GM18508 (cell line): ENCODE measurements around the gene MYRFL.
"Not testable (repeated sequence)": the region's sequence is repeated elsewhere in the genome, so short reads cannot be mapped to it uniquely, and the experiment has no call there.

Source experiments
- ATAC-seq: cut with Tn5 transposase; IDR thresholded peaks from one replicate; pipeline ENCODE4 v1.9.1; 2021; ENCODE audit warnings: moderate number of reproducible peaks; ENCODE audit not compliant: insufficient read depth, unreplicated experiment

Gene MYRFL

GRCh38 chr12:69978020-69978419 lies 153.0 kb downstream of the MYRFL start:
- ATAC-seq, result no peak

DNA sequence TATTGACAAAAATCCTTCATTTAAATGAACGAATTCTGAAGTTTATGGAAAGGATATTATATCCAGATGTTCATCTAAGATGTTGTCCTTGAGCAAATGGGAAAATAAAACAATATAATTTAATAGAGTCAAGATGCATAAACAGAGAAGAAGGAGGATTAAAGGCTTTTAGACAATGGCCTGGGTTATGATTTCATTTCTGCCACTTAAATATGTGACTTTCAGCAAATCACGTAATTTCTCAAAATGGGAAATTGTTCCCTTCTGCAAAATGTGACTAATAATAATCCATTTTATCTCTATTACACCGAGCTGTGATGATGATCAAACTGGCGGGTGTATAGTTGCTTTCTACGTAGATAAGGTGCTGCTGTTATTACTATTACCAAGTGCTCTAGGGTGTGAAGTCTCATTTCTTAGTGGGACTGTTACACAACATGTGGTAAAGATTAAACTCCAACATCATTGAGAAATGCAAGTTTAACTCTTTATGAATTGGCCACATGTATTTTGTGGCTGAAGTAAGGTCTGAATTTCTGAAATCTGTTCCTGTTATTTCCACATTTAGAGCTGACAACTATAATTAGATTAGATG lies 157.0 kb downstream of the MYRFL start:
- no peak for ATAC-seq

- ATAC-seq, result no peak
Observed at GRCh38 chr12:69984241-69984640, 159.2 kb downstream of the MYRFL start.

- ATAC-seq, result peak; percentile 70
Observed at GRCh38 chr12:69985656-69986055, 160.6 kb downstream of the MYRFL start.

GRCh38 chr12:69986114-69986513 lies 161.1 kb downstream of the MYRFL start:
- no peak for ATAC-seq

GRCh38 chr12:69987579-69988091 lies 162.6 kb downstream of the MYRFL start:
- no peak for ATAC-seq

DNA sequence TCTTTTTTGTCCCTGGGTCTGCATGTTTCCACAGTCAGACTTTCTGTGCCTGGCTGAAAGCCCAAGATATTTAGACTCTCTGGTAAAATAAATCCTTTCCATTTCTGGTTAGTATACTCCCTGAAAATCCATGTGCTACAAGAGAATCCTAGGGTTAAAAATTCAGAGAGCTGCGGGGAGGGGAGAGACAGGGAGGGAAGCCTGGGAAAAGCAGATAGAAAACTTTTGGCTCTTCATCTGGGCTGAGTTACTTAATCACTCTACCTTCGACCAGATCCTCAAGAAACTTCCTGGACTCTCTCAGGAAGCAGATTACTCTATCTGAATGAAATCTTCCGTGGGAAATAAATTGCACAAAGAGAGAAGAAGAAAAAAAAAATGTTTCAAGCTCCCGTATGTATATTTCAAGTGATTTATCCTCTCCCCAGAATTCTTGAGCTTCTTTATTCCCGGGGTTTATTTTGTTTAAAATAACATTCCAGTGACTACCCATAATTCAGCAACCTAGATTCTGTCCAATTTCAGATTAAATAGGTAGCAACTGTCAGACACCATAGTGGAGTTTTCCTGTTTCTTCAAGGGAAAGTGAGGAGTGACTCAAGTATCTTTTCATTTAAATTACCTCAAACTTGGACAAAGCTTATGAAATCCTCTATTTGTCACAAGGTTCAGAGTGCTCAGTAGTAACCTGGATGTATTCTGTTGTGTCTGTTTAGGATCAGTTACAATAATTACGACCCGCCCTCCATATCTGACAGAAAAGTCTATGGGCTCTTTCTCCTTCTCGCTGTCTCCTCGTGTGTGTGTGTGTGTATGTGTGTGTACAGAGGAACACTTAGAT lies 163.7 kb downstream of the MYRFL start:
- ATAC-seq, result no peak

DNA sequence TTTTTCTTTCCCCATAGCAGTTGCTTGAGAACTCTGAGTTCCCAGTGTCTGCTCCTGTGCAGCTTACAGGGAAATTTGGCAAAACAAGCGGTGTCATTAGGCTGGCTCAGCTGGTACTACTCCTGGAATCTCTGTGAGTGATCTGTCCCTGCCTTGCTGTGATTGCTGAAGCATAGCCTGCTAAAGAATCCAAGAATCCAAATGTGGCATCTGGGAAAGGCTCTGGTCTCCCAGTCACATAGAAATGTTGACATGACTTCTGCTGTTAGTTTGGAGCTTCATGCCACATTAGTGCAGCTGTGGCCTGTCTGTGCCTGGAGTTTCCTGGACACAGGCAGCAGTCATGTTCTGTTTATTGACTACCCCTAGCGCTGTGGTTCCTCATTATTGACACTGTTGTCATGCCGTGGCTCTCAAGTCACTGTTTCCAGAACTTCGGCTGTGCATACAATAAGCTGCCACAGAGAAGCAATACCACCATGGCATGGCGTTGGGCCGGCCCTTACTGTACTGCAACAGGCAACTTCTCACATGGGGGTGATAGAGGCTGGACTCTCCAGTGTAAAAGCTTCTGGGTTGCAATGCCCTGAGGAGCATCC lies 166.8 kb downstream of the MYRFL start:
- no peak for ATAC-seq

GRCh38 chr12:69993433-69993832 lies 168.4 kb downstream of the MYRFL start:
- ATAC-seq, result no peak

DNA sequence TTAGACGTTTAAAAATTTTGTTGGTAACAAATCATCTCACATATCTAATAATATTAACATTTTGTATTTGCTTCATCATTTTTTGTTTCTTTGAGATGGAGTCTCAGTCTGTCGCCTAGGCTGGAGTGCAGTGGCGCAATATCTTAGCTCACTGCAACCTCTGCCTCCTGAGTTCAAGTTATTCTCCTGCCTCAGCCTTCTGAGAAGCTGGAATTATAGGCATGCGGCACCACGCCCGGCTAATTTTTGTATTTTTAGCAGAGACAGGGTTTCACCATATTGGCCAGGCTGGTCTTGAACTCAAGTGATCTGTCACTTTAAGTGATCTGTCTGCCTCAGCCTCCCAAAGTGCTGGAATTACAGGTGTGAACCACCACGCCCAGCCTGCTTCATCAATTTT lies 169.1 kb downstream of the MYRFL start:
- not testable (repeated sequence) for ATAC-seq

GRCh38 chr12:69994724-69995173 lies 169.7 kb downstream of the MYRFL start:
- no peak for ATAC-seq

- no peak for ATAC-seq
Observed at GRCh38 chr12:69996241-69996640, 171.2 kb downstream of the MYRFL start.

- no peak for ATAC-seq
Observed at GRCh38 chr12:69996722-69997121, 171.7 kb downstream of the MYRFL start.

GRCh38 chr12:69998011-69998410 lies 173.0 kb downstream of the MYRFL start:
- ATAC-seq, result no peak

DNA sequence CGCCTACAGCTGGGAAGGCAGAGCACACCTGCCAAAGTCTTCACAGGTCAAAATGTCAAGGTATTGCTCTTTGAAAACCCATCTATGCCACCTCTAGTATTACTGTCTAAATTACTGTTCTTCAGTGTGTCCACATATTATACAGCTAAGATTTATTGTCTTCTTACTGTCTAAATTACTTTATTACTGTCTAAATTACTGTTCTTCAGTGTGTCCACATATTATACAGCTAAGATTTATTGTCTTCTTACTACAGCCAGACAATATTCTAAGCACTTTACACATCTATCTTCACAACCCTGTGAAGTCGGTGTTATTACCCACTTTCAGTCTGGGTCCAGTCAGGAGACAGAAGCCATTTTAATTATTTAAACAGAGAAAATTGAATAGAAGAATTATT lies 173.9 kb downstream of the MYRFL start:
- ATAC-seq, result no peak

- ATAC-seq, result no peak
Observed at GRCh38 chr12:69999561-69999960, 174.5 kb downstream of the MYRFL start.

- ATAC-seq, result no peak
Observed at GRCh38 chr12:70002097-70002911, 177.3 kb downstream of the MYRFL start.

DNA sequence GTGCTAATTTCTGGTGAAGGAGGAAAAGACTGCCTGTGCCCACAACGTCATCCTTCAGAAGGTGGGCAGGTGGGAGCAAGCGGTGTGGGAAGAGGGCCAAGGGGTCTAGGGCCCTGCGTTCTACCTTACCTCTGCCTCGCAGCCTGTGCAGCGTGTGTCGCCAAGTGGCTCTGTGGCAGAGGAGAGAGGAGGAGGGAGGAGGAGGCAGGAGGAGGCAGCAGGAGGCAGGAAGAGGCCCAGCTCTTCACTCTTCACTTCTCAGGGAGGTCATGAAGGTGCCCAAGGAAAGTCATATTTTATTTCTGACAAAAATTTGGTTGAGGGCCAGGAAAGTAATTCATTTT lies 177.9 kb downstream of the MYRFL start:
- no peak for ATAC-seq

DNA sequence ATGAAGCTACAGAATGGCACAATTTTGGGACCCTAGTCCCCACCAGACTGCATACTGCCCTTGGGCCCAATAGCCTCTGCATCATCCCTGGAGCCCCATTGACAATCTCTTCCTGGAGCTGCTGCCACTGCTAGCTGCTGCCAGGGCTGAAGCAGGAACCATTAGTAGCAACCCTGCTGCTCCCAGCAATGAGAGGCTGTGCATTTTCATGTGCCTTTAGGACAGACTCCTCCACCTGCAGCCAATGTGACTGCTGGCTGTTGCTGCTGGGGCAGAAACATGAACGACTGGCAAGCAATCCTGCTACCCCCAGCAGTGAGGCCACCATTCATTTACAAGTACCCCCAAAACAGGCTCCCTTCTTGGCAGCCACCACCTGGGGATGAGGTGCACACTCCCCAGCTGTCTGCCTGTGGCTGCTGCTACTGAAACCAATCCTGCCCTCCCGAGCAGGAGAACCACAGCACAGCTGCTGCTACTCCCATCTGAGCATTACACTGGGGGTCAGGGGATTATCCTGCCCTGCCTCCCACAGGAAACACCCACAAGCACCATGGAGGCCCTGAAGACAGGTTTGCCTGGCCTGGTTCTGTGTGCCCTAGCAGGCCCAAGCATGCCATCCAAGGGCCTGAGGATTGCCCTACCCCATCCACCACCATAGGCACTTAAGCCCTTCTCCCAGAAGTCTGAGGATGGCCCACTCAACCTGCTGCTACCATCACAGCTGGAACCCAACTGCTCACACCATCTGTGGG lies 181.0 kb downstream of the MYRFL start:
- no peak for ATAC-seq

GRCh38 chr12:70006619-70006973 lies 181.6 kb downstream of the MYRFL start:
- ATAC-seq, result no peak
